Measurements from ENCODE around the gene PAFAH2. TPM values are rescaled to one million over a fixed set of nuclear protein-coding genes. Genes with fewer than 3 reads are reported as not detected.

Gene PAFAH2
- total RNA-seq, 1 experiment from 2014 or later: 13.0 TPM

GRCh38 chr1:25977801-25978200, 20.1 kb downstream of the PAFAH2 start:
- Histone ChIP-seq H3K4me1 (ENCODE audit: control insufficient read depth in 1 of 2, insufficient read depth in 2 of 2, low read length in 2 of 2) (no peaks in the 10 kb centered on the region), H3K4me2 (ENCODE audit: low read length) (no peak overlapping the region), H3K9ac (ENCODE audit: low read length) (no peak overlapping the region), H3K27me3 (ENCODE audit: insufficient read depth, low read length) (no peaks in the 10 kb centered on the region), H3K9me3 (ENCODE audit: control insufficient read depth in 1 of 2, insufficient read depth in 1 of 2, low read depth in 1 of 2, low read length in 2 of 2) (no peaks in the 10 kb centered on the region), H3K36me3 (ENCODE audit: control insufficient read depth in 1 of 2, insufficient read depth in 2 of 2, low read length in 2 of 2) (peaks cover 4 to 20% of the 10 kb centered on the region in 2 experiments; a peak in 3 of 4 replicates), H3K9me2 (ENCODE audit: insufficient read depth) (no peaks in the 10 kb centered on the region), H3K27ac (ENCODE audit: low read depth, low read length) (no peak overlapping the region), H2AFZ (ENCODE audit: low read depth, low read length, poor library complexity, severe bottlenecking) (no peak overlapping the region), H3K4me3 (replicated peaks in 1 of 2; ENCODE audit: low read depth in 1 of 2, low read length in 2 of 2) (no peak overlapping the region), H4K20me1 (ENCODE audit: insufficient read depth) (no peaks in the 10 kb centered on the region), H3K79me2 (ENCODE audit: insufficient read depth, low read length) (no peaks in the 10 kb centered on the region)
- ATAC-seq (no peak), DNase-seq (ENCODE audit: low read depth, low spot score) (no peak)
- POLR2A ChIA-PET: no interaction called here
- no TSS peak for BruUV-seq (replicated peaks)
- intact Hi-C loops (cut with micrococcal nuclease): no loop called here
- RAD21 ChIA-PET (ENCODE audit: low non-redundant PET in 1 of 2, low total read pairs in 2 of 2, uncharacterized antibody in 2 of 2, unreplicated experiment in 2 of 2): no interaction called here
- TF ChIP-seq ELF1 (IDR thresholded peaks at IDR 0.05; ENCODE audit: borderline replicate concordance, low read depth): no peak
- no peak for TF ChIP-seq ZFX (IDR thresholded peaks at IDR 0.05)
- TF ChIP-seq ZNF274 (IDR thresholded peaks at IDR 0.05; ENCODE audit: low read depth, low read length): no peak
- no peak for TF ChIP-seq SRF (IDR thresholded peaks at IDR 0.05; ENCODE audit: low read depth)
- TF ChIP-seq CTCF (IDR thresholded peaks at IDR 0.05 in 2 of 3, conservative IDR thresholded peaks at IDR 0.05 in 1 of 3; ENCODE audit: borderline replicate concordance in 1 of 3, insufficient read depth in 1 of 3, low read depth in 2 of 3, low read length in 2 of 3): no peak
- TF ChIP-seq EZH2phosphoT487 (IDR thresholded peaks at IDR 0.05; ENCODE audit: borderline replicate concordance): no peak
- TF ChIP-seq REST (IDR thresholded peaks at IDR 0.05; ENCODE audit: low read depth): no peak
- TF ChIP-seq CBX3 (IDR thresholded peaks at IDR 0.05; ENCODE audit: low read depth): no peak
- no peak for TF ChIP-seq RAD21 (IDR thresholded peaks at IDR 0.05; ENCODE audit: low read depth)
- TF ChIP-seq YY1 (IDR thresholded peaks at IDR 0.05; ENCODE audit: extremely low read depth, insufficient replicate concordance, low read depth, low read length): no peak
- CTCF ChIA-PET: no interaction called here
